HepG2 (cell line): ENCODE measurements around the gene PRPF18. TPM values are rescaled to one million over a fixed set of nuclear protein-coding genes. Genes with fewer than 3 reads are reported as not detected.

Experiments
- CC2D1A ChIP-seq: sonication (generic); formaldehyde crosslinking; IDR thresholded peaks from 2 replicates; pipeline ENCODE4 v1.8.1; 2023; ENCODE audit warnings: mild to moderate bottlenecking, missing genetic modification reagents
- ELF3 ChIP-seq: IDR thresholded peaks from 2 replicates; pipeline ENCODE4 v1.6.1; 2016; ENCODE audit warnings: missing genetic modification reagents, missing compliant biosample characterization
- FOXK1 ChIP-seq: sonication (generic); formaldehyde crosslinking; IDR thresholded peaks from 2 replicates; pipeline ENCODE4 v1.4.0; 2020; ENCODE audit warnings: low read depth, missing genetic modification reagents, borderline replicate concordance
- HMG20B ChIP-seq: conservative IDR thresholded peaks from 2 replicates; pipeline ENCODE4 v1.6.1; 2016; ENCODE audit warnings: missing genetic modification reagents, missing compliant biosample characterization
- HNF4G ChIP-seq, 2 experiments: sonication (generic) in 1 of 2; formaldehyde crosslinking in 1 of 2; IDR thresholded peaks; 2 replicates each; pipeline versions ENCODE4 v1.4.0 to v1.6.1; 2011 to 2020; ENCODE audit warnings: borderline replicate concordance in 2 of 2, low read depth in 2 of 2, mild to moderate bottlenecking in 2 of 2, low read length in 1 of 2, missing genetic modification reagents in 1 of 2, moderate library complexity in 1 of 2
- HOXA3 ChIP-seq: sonication (generic); formaldehyde crosslinking; IDR thresholded peaks from 2 replicates; pipeline ENCODE4 v1.5.0; 2020; ENCODE audit warnings: missing genetic modification reagents
- POLR2AphosphoS2 ChIP-seq: IDR thresholded peaks from 2 replicates; pipeline ENCODE4 v1.6.1; 2011; ENCODE audit warnings: low read depth, low read length, improper control_type of control experiment
- SIN3B ChIP-seq: fragments of 150-350 bp; IDR thresholded peaks from 2 replicates; pipeline ENCODE4 v1.6.1; 2014; ENCODE audit warnings: low read length
- SIX4 ChIP-seq: sonication (generic); formaldehyde crosslinking; IDR thresholded peaks from 2 replicates; pipeline ENCODE4 v1.4.0; 2020; ENCODE audit warnings: missing genetic modification reagents
- YEATS4 ChIP-seq: sonication (generic); formaldehyde crosslinking; IDR thresholded peaks from 2 replicates; pipeline ENCODE4 v1.4.0; 2020; ENCODE audit warnings: missing genetic modification reagents, borderline replicate concordance
- ZFP82 ChIP-seq: sonication (generic); formaldehyde crosslinking; IDR thresholded peaks from 2 replicates; pipeline ENCODE4 v1.5.1; 2020; ENCODE audit warnings: mild to moderate bottlenecking, missing genetic modification reagents, borderline replicate concordance
- ZNF121 ChIP-seq: sonication (generic); formaldehyde crosslinking; IDR thresholded peaks from 2 replicates; pipeline ENCODE4 v1.5.0; 2020; ENCODE audit warnings: mild to moderate bottlenecking, missing genetic modification reagents
- ZNF780A ChIP-seq: sonication (generic); formaldehyde crosslinking; IDR thresholded peaks from 2 replicates; pipeline ENCODE4 v1.8.0; 2022; ENCODE audit warnings: mild to moderate bottlenecking, missing genetic modification reagents, moderate library complexity
- polyA plus RNA-seq, 8 experiments: library from polyadenylated mRNA; depleted of rRNA in 3 of 8; stranded (reverse) in 7 of 8; unstranded in 1 of 8; fragments of >200 nt; fragmentation: Illumina TruSeq in 4 of 8; extraction: Trizol in 4 of 8; gene quantifications; 2 replicates each; pipeline versions ENCODE4 v1.2.1 to v1.2.3, GENCODE V29; 2011 to 2016; ENCODE audit warnings: low read depth in 4 of 8, missing spikeins in 1 of 8, mixed read lengths in 1 of 8; ENCODE audit not compliant: insufficient read depth in 1 of 8
- total RNA-seq, 5 experiments: library from RNA; depleted of rRNA; stranded (reverse); fragments of >200 nt; fragmentation: Illumina TruSeq; extraction: Trizol; gene quantifications; 2 replicates each; pipeline ENCODE4 v1.2.3, GENCODE V29; 2016; ENCODE audit warnings: low read depth in 1 of 5
- TF ChIP-seq, protein P1 (sequence below): IDR thresholded peaks from 2 replicates; pipeline ENCODE4 v1.6.1; 2012; ENCODE audit warnings: low read depth, low read length, improper control_type of control experiment
- TF ChIP-seq, protein P2 (sequence below): sonication (generic); formaldehyde crosslinking; IDR thresholded peaks from 2 replicates; pipeline ENCODE4 v1.4.0; 2020; ENCODE audit warnings: missing genetic modification reagents, borderline replicate concordance
- TF ChIP-seq, protein P3 (sequence below): sonication (generic); formaldehyde crosslinking; IDR thresholded peaks from 2 replicates; pipeline ENCODE4 v1.5.0; 2020; ENCODE audit warnings: missing genetic modification reagents
- TF ChIP-seq, protein P4 (sequence below), 2 experiments: sonication (generic) in 1 of 2; formaldehyde crosslinking in 1 of 2; IDR thresholded peaks; 2 replicates each; pipeline versions ENCODE4 v1.6.1 to v1.9.0; 2014 to 2022; ENCODE audit warnings: antibody characterized with exemption in 1 of 2, borderline replicate concordance in 1 of 2, inconsistent platforms in 1 of 2, low read depth in 1 of 2, missing genetic modification reagents in 1 of 2

Gene PRPF18
- total and polyA plus RNA-seq, 2 of the 13 experiments (the other 11 are each of a cell fraction or from before 2014, with no cell fraction given), result 6.1 to 17.2 TPM

DNA sequence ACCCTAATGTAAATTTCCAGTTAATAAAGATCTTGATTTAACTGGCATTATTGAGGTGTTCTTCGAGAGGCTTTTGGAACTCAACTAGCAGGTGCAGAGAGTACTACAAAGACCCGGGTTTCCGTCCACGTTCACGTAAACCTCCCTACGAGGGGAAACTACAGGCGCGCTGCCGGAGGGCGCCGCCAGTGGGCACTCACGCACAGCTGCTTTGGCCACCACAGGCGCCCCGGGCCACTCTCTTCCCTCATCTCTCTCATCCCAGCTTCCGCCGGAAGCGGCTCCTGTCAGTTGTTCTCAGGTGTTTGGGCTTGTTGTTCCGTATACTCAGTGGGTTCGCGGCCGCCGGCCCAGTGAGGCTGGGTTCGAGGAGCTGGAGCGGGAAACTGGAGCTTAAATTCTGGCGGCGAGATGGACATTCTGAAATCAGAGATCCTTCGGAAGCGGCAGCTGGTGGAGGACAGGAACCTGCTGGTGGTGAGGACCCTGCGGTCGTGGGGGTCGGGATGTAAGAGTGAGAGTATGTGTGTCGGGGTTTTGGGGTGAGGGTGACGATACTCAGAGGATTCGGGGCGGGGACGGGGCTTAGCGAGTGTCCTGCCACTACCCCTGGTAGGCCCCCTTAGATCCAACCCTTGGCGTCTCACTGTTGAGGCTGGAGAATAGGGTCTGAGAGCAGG is at the start of gene PRPF18 (continued):
- TF ChIP-seq YEATS4 (CRISPR knock-in tag) (peak; percentile 64; the same call in 1 of the 2 replicates), CC2D1A (CRISPR knock-in tag) (no peak), ELF3 (peak; percentile 79), HOXA3 (CRISPR knock-in tag) (peak; percentile 85), HNF4G (IDR thresholded peaks at IDR 0.05; ENCODE audit: borderline replicate concordance, low read depth, low read length) (no peak), HNF4G (CRISPR knock-in tag; IDR thresholded peaks at IDR 0.05; ENCODE audit: borderline replicate concordance, low read depth) (0 out of 2 replicates have a peak, but pooled peaks have one; percentile 16), POLR2AphosphoS2 (no peak), ZNF121 (CRISPR knock-in tag) (0 out of 2 replicates have a peak, but pooled peaks have one; percentile 27), SIN3B (peak; percentile 63; the same call in 1 of the 2 replicates), ZFP82 (CRISPR knock-in tag) (peak; percentile 68; the same call in 1 of the 2 replicates), FOXK1 (CRISPR knock-in tag) (peak; percentile 92), SIX4 (CRISPR knock-in tag) (0 out of 2 replicates have a peak, but pooled peaks have one; percentile 12), HMG20B (CRISPR knock-in tag) (no peak), ZNF780A (CRISPR knock-in tag) (no peak)
- TF ChIP-seq, protein P1, sequence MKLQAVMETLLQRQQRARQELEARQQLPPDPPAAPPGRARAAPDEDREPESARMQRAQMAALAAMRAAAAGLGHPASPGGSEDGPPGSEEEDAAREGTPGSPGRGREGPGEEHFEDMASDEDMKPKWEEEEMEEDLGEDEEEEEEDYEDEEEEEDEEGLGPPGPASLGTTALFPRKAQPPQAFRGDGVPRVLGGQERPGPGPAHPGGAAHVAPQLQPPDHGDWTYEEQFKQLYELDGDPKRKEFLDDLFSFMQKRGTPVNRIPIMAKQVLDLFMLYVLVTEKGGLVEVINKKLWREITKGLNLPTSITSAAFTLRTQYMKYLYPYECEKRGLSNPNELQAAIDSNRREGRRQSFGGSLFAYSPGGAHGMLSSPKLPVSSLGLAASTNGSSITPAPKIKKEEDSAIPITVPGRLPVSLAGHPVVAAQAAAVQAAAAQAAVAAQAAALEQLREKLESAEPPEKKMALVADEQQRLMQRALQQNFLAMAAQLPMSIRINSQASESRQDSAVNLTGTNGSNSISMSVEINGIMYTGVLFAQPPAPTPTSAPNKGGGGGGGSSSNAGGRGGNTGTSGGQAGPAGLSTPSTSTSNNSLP, result no peak
- TF ChIP-seq, protein P2, sequence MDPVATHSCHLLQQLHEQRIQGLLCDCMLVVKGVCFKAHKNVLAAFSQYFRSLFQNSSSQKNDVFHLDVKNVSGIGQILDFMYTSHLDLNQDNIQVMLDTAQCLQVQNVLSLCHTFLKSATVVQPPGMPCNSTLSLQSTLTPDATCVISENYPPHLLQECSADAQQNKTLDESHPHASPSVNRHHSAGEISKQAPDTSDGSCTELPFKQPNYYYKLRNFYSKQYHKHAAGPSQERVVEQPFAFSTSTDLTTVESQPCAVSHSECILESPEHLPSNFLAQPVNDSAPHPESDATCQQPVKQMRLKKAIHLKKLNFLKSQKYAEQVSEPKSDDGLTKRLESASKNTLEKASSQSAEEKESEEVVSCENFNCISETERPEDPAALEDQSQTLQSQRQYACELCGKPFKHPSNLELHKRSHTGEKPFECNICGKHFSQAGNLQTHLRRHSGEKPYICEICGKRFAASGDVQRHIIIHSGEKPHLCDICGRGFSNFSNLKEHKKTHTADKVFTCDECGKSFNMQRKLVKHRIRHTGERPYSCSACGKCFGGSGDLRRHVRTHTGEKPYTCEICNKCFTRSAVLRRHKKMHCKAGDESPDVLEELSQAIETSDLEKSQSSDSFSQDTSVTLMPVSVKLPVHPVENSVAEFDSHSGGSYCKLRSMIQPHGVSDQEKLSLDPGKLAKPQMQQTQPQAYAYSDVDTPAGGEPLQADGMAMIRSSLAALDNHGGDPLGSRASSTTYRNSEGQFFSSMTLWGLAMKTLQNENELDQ (CRISPR knock-in tag), result no peak
- TF ChIP-seq, protein P3, sequence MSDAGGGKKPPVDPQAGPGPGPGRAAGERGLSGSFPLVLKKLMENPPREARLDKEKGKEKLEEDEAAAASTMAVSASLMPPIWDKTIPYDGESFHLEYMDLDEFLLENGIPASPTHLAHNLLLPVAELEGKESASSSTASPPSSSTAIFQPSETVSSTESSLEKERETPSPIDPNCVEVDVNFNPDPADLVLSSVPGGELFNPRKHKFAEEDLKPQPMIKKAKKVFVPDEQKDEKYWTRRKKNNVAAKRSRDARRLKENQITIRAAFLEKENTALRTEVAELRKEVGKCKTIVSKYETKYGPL, result no peak
- TF ChIP-seq, protein P4, sequence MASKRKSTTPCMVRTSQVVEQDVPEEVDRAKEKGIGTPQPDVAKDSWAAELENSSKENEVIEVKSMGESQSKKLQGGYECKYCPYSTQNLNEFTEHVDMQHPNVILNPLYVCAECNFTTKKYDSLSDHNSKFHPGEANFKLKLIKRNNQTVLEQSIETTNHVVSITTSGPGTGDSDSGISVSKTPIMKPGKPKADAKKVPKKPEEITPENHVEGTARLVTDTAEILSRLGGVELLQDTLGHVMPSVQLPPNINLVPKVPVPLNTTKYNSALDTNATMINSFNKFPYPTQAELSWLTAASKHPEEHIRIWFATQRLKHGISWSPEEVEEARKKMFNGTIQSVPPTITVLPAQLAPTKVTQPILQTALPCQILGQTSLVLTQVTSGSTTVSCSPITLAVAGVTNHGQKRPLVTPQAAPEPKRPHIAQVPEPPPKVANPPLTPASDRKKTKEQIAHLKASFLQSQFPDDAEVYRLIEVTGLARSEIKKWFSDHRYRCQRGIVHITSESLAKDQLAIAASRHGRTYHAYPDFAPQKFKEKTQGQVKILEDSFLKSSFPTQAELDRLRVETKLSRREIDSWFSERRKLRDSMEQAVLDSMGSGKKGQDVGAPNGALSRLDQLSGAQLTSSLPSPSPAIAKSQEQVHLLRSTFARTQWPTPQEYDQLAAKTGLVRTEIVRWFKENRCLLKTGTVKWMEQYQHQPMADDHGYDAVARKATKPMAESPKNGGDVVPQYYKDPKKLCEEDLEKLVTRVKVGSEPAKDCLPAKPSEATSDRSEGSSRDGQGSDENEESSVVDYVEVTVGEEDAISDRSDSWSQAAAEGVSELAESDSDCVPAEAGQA (IDR thresholded peaks at IDR 0.05; ENCODE audit: low read depth), result peak; percentile 75
- TF ChIP-seq, protein P4 (CRISPR knock-in tag; IDR thresholded peaks at IDR 0.05; ENCODE audit: borderline replicate concordance), result no peak
